Ascending aorta (tissue), 2 donors: ENCODE measurements around the gene HHAT. TPM values are rescaled to one million over a fixed set of nuclear protein-coding genes. Genes with fewer than 3 reads are reported as not detected.

ENCODE experiments used
- DNase-seq, 2 donors: peaks; one replicate each; pipeline ENCODE4 v3.0.0-alpha.2; 2019; ENCODE audit warnings: low spot score in 2 of 2
- H3K27ac ChIP-seq, 2 donors: fragments of 200-600 bp; sonication (generic); one replicate each; pipeline ENCODE4 v1.5.1; 2016 to 2017; ENCODE audit warnings: mild to moderate bottlenecking in 1 of 2
- H3K27me3 ChIP-seq: fragments of 200-600 bp; sonication (generic); one replicate; pipeline ENCODE4 v1.5.1; 2017
- H3K36me3 ChIP-seq, 2 donors: fragments of 200-600 bp; sonication (generic); one replicate each; pipeline ENCODE4 v1.5.1; 2016
- H3K4me1 ChIP-seq, 2 donors: fragments of 200-600 bp; sonication (generic); one replicate each; pipeline ENCODE4 v1.5.1; 2016 to 2017; ENCODE audit warnings: mild to moderate bottlenecking in 1 of 2
- H3K4me3 ChIP-seq, 2 donors: fragments of 200-600 bp; sonication (generic); one replicate each; pipeline ENCODE4 v1.5.1; 2016 to 2017; ENCODE audit warnings: mild to moderate bottlenecking in 1 of 2
- H3K9me3 ChIP-seq, 2 donors: fragments of 200-600 bp; sonication (generic); one replicate each; pipeline ENCODE4 v1.5.1; 2016
- intact Hi-C: fragments of 100-400 bp; cut with DNase I; formaldehyde crosslinking; loops from one replicate; pipeline ENCODE4 v1.15.1; 2023
- total RNA-seq: library from RNA; depleted of rRNA; stranded (reverse); fragments of >200 nt; gene quantifications from one replicate; pipeline ENCODE4 v1.1.0, GENCODE V29; 2016
- TF ChIP-seq, protein P1 (sequence below), 3 experiments: fragments of 200-600 bp in 2 of 3; fragments of 450-650 bp in 1 of 3; sonication (generic) in 2 of 3; IDR thresholded peaks; one replicate each; pipeline ENCODE4 v1.5.1; 2016 to 2019; ENCODE audit warnings: antibody characterized with exemption in 3 of 3, mild to moderate bottlenecking in 1 of 3, moderate library complexity in 1 of 3

The HHAT gene
- total RNA-seq, 1 donor from 2014 or later = 1.2 TPM

DNA sequence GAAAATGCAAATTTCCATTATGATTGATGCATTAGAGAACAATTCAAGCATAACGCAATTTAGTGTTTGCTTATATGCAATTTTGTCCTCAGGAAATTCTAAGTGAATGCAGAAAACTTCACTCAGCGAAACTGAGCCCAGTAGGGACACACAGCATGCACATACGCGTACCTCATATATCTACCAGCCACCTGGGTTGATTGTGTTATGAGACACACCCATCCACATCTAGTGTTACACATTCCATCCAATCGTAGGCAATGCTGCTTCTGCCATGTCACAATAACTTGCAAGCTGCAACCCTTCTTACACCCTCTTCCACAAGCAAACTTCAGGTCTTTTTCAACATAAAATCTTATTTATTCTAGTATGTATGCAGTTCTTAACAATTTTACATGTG is 312.9 kb downstream of the HHAT start:
- no peaks in the 10 kb centered on the region for H3K36me3 ChIP-seq
- H3K27ac ChIP-seq = no peak overlapping the region
- no peaks in the 10 kb centered on the region for H3K9me3 ChIP-seq
- no peak for DNase-seq
- H3K4me1 ChIP-seq = no peaks in the 10 kb centered on the region
- intact Hi-C loops = no loop called here
- TF ChIP-seq, protein P1, sequence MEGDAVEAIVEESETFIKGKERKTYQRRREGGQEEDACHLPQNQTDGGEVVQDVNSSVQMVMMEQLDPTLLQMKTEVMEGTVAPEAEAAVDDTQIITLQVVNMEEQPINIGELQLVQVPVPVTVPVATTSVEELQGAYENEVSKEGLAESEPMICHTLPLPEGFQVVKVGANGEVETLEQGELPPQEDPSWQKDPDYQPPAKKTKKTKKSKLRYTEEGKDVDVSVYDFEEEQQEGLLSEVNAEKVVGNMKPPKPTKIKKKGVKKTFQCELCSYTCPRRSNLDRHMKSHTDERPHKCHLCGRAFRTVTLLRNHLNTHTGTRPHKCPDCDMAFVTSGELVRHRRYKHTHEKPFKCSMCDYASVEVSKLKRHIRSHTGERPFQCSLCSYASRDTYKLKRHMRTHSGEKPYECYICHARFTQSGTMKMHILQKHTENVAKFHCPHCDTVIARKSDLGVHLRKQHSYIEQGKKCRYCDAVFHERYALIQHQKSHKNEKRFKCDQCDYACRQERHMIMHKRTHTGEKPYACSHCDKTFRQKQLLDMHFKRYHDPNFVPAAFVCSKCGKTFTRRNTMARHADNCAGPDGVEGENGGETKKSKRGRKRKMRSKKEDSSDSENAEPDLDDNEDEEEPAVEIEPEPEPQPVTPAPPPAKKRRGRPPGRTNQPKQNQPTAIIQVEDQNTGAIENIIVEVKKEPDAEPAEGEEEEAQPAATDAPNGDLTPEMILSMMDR (IDR thresholded peaks at IDR 0.05) = no peak
- H3K4me3 ChIP-seq = no peak overlapping the region
- no peaks in the 10 kb centered on the region for H3K27me3 ChIP-seq

DNA sequence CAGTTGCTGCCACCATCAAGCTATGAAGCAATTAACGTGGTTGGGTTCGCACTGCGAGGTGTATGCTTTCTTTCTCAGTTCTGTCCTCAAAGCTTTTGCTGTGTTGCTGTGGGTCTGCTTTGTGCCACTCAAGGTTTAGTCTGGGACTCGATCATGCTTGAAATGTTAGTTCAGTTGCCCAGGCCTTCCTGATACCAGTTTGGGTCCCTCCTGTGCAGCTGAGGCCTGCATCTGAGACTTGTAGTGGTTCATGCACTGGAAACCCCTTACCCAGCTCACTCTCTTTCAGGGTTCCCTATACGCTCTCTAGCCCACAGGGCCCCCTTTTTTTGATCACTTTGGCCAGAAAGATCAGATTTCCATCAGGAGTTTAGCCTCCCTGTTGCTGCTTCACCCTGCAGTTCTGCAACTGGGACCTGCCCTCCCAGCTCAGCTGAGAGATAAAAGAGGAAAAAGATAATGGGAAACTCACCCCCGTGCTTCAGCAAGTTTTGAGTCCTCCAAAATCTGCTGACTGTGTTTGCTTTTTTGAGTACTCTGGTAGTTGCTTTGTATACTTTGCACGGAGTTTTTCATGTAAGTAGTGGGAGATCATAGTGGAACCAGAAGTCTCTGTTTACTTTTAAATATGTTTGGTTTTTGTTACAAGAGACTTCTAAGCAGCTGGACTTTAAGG is 317.0 kb downstream of the HHAT start:
- H3K27ac ChIP-seq = no peak overlapping the region

DNA sequence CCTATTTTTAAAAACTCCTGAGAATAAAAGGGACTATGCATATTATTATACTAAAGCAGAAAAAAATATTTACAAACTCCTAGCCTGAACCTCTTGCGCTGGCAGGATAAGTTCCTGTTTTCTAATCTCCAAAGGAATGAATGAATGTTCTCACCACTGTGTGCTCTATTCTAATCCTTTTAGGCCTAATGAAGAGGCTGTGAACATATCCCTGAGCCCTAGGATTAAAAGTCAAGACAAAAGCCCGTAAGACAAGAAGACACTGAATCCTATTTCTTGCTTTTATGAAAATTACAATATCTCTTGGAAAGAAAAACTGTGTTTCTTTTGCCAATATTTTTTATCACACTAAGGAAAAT is 317.5 kb downstream of the HHAT start:
- no peaks in the 10 kb centered on the region for H3K9me3 ChIP-seq
- intact Hi-C loops = no loop called here
- H3K4me3 ChIP-seq = no peak overlapping the region
- no peak for DNase-seq
- H3K27ac ChIP-seq = no peak overlapping the region
- no peaks in the 10 kb centered on the region for H3K4me1 ChIP-seq
- H3K27me3 ChIP-seq = no peaks in the 10 kb centered on the region
- TF ChIP-seq, protein P1 (IDR thresholded peaks at IDR 0.05) = no peak
- H3K36me3 ChIP-seq = no peaks in the 10 kb centered on the region

More for the DNA sequence above, 317.0 kb downstream of the HHAT start:
- Histone ChIP-seq H3K27me3 (no peaks in the 10 kb centered on the region), H3K4me3 (no peak overlapping the region), H3K9me3 (no peaks in the 10 kb centered on the region), H3K4me1 (no peaks in the 10 kb centered on the region), H3K36me3 (no peaks in the 10 kb centered on the region)
- intact Hi-C loops = no loop called here
- TF ChIP-seq, protein P1 (IDR thresholded peaks at IDR 0.05) = no peak
- DNase-seq = no peak

DNA sequence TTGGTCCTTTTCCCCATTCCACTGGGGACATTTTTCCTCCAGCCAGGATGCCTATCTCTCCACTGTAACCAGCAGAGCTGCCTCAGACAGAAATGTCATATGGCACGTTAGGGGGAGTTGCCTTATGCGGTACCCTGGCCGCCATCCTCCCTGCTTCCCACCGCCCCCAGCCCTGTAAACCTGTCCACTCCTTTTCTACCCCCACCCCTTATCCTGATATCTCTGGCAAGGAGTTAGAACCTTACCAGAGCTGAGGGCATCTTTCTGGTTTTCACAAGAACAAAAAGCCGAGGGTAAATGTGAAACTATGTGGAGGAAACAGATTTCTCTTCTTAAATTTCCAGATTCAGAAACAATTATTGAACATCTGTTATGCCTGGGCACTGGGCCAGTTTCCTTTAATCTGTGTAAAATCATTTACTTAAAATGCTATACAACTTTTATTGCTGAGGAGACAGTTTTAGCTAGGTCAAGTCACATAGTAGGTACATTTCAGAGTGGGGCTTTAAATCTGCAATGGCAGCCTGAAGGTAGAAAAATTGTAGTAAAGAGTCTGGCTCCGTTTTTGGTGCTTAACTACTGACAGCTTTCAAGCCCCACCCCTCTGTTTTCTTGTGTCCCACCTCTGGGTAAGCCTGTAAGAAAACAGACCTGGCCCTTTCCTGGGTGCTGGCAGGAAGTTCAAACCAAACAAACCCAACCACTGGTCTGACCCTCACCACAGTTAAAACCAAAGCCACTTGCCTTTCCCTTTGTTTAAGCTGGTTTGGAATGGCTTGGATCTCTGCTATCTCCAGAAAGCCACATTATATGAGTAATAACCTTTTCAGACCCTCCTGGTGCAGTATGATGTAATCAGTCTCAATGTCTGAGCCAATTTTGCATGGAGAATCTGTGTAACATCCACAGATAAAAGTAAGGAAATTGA is 319.0 kb downstream of the HHAT start:
- Histone ChIP-seq H3K36me3 (no peaks in the 10 kb centered on the region), H3K9me3 (no peaks in the 10 kb centered on the region), H3K4me3 (no peak overlapping the region), H3K4me1 (no peaks in the 10 kb centered on the region), H3K27ac (no peak overlapping the region), H3K27me3 (no peaks in the 10 kb centered on the region)
- TF ChIP-seq, protein P1 (IDR thresholded peaks at IDR 0.05) = no peak
- DNase-seq = no peak
- intact Hi-C loops = no loop called here

DNA sequence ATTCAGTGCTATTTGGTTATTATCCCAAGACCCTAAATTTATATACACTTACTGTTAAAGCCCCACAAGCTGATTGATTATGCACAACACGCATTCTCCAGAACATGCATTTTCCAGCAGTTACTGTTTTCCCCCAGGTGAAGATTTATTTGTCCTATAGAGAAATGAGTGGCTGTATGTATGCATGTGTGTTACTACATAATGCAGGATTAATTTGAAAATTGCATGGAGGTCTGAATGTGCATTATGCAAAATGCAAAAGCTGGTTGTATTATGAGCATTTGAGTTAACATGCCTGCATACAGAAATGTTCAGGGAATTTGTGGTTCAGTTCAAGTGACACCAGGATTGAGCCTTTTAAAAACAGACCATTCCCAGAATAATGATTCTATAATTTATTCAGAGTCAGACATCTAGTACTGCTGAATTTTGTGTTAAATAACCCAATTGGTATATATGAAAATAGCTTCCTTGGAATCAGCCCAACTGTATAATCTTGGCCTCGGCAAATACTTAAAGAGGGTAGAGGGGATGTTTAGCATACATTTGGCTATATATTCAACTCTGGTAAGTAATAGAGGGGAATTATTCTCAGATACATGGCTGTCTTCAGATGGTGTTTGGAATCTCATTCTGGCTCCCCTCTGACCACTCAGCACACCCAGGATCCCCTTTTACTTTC is 320.0 kb downstream of the HHAT start:
- Histone ChIP-seq H3K4me1 (no peaks in the 10 kb centered on the region), H3K9me3 (no peaks in the 10 kb centered on the region), H3K4me3 (no peak overlapping the region), H3K27me3 (no peaks in the 10 kb centered on the region), H3K27ac (no peak overlapping the region), H3K36me3 (no peaks in the 10 kb centered on the region)
- TF ChIP-seq, protein P1 (IDR thresholded peaks at IDR 0.05) = no peak
- intact Hi-C loops = no loop called here
- DNase-seq = no peak
